Mucosa of descending colon (tissue), 3 donors: ENCODE measurements around the gene CHD6. TPM values are rescaled to one million over a fixed set of nuclear protein-coding genes. Genes with fewer than 3 reads are reported as not detected.

Source experiments
- ATAC-seq: fragments of 200-7000 bp; cut with Tn5 transposase; one replicate; pipeline ENCODE4 v1.9.1; 2020; ENCODE audit warnings: mild to moderate bottlenecking, moderate library complexity
- DNase-seq, 3 donors: peaks; one replicate each; pipeline ENCODE4 v3.0.0-alpha.2; 2020
- H3K36me3 ChIP-seq: fragments of 200-600 bp; one replicate; pipeline ENCODE4 v1.8.0; 2021; ENCODE audit warnings: low read depth, mild to moderate bottlenecking
- H3K4me1 ChIP-seq: fragments of 200-600 bp; one replicate; pipeline ENCODE4 v1.8.0; 2021; ENCODE audit warnings: low read depth, mild to moderate bottlenecking
- H3K4me3 ChIP-seq: fragments of 200-600 bp; one replicate; pipeline ENCODE4 v1.8.0; 2021; ENCODE audit warnings: mild to moderate bottlenecking
- H3K9me3 ChIP-seq: fragments of 200-600 bp; one replicate; pipeline ENCODE4 v1.8.0; 2021; ENCODE audit warnings: mild to moderate bottlenecking
- intact Hi-C, 2 donors: fragments of 100-400 bp; cut with DNase I in 1 of 2; cut with micrococcal nuclease in 1 of 2; formaldehyde crosslinking; loops; one replicate each; pipeline versions ENCODE4 v1.11.0 to v1.11.1; 2022; cut with DNase I, micrococcal nuclease
- total RNA-seq, 3 donors: library from RNA; stranded (reverse); fragmentation: NEBNext Ultra II Directional in 2 of 3; extraction: Animal tissue kit (Norgen Biotek cat#: 25700) in 2 of 3; gene quantifications; one replicate each; pipeline versions ENCODE4 v1.2.1 to v1.2.4, GENCODE V29; 2021 to 2023
- TF ChIP-seq, protein P1 (sequence below): fragments of 200-600 bp; IDR thresholded peaks from one replicate; pipeline ENCODE4 v1.8.0; 2022; ENCODE audit warnings: antibody characterized with exemption, mild to moderate bottlenecking
- donor health status: DM: no; HTN: no; CAD: no; lungs with moderate emphysema.
- donor health status: DM: no; HTN: no; CAD: no.
- donor health status: DM: no; HTN: yes; CAD: no.

CHD6 gene
- total RNA-seq, 3 donors from 2014 or later: 33.8 to 53.6 (median 43.8) TPM

DNA sequence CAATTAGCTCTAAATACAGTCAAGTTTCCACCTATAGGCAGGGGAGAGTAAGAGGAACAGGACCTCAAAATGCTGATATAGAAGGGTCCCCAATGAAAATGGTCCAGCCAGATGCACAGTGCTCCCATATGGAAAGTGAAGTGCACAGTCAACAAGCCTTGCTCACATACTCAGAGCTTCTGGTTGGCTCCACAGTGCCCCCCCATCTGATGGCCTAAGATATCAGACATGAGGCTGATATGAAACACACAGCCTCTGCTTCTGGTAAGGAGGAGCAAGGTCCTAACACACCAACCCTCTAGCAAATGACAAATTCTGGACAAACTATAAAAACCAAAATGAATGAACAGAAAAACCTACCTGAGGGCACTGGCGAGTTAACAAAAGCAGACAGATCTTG, 140.2 kb downstream of the CHD6 start:
- no peaks in the 10 kb centered on the region for H3K36me3 ChIP-seq
- H3K4me3 ChIP-seq: no peak overlapping the region
- ATAC-seq (no peak), DNase-seq (no peak)
- TF ChIP-seq, protein P1, sequence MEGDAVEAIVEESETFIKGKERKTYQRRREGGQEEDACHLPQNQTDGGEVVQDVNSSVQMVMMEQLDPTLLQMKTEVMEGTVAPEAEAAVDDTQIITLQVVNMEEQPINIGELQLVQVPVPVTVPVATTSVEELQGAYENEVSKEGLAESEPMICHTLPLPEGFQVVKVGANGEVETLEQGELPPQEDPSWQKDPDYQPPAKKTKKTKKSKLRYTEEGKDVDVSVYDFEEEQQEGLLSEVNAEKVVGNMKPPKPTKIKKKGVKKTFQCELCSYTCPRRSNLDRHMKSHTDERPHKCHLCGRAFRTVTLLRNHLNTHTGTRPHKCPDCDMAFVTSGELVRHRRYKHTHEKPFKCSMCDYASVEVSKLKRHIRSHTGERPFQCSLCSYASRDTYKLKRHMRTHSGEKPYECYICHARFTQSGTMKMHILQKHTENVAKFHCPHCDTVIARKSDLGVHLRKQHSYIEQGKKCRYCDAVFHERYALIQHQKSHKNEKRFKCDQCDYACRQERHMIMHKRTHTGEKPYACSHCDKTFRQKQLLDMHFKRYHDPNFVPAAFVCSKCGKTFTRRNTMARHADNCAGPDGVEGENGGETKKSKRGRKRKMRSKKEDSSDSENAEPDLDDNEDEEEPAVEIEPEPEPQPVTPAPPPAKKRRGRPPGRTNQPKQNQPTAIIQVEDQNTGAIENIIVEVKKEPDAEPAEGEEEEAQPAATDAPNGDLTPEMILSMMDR: no peak
- no peaks in the 10 kb centered on the region for H3K9me3 ChIP-seq
- no peaks in the 10 kb centered on the region for H3K4me1 ChIP-seq
- intact Hi-C loops: no loop called here

DNA sequence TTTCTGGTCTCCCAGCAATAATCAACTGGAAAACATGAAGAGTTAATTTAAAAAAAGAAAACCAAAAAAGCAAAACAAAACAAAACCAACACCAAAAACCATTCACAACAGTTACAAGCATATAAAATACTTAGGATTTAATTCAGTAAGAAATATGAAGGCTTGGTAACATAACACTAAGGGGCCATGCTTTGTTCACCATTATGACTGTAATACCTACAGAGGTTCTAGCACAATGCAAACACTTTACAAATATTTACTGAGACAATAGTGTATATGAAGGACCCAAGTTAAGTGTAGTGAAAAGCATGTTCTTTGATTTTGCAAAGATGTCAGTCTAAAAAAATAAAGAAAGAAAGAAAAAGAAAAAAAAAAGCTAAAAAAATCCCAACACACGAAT, 141.7 kb downstream of the CHD6 start:
- no peak for DNase-seq
- H3K4me3 ChIP-seq: no peak overlapping the region
- intact Hi-C loops: no loop called here
- H3K4me1 ChIP-seq: no peaks in the 10 kb centered on the region
- no peaks in the 10 kb centered on the region for H3K36me3 ChIP-seq
- TF ChIP-seq, protein P1: no peak
- H3K9me3 ChIP-seq: no peaks in the 10 kb centered on the region
- peak; percentile 26 for ATAC-seq

DNA sequence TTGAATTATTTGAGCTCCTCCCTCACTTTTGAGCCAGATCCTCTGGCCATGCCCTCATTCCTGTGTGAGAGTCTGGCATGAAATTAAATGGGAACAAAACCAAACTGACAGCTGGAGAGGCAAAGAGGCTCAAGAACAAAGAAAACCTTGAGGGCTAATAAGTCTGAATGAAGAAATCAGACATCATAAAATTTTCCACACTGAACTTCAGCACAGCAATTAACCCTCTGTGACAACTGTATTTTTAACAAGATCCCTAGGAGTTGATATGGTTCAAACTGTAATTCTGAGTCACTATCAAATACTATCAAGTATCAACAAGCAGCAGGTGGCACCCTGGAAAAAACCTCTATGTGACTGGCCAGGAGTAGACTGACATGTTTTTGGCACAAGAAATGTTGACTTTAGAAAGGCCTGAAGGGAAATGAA, 142.2 kb downstream of the CHD6 start:
- Histone ChIP-seq H3K4me1 (no peaks in the 10 kb centered on the region), H3K36me3 (no peaks in the 10 kb centered on the region), H3K4me3 (no peak overlapping the region), H3K9me3 (no peaks in the 10 kb centered on the region)
- DNase-seq (peak in 1 of 3 donors; percentile 48), ATAC-seq (peak; percentile 94)
- intact Hi-C loops: no loop called here
- TF ChIP-seq, protein P1: no peak

DNA sequence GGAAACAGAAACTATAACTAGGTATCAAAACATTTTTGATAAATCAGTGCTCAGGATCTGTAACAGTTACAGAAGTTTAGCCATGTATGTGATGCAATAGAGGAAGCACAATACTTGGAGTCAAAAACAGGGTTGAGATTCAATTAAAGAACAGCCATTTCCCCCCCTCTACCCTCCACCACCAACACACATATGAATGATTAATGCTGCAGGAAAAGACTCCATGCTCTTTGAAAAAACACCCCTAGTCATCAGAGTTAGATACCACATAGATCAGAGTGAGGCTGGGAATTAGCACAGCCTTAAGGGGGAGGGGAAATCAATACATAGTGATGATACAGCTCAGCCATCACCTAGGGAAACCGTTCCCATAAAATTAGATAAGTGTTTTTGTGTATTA, 142.7 kb downstream of the CHD6 start:
- DNase-seq (no peak), ATAC-seq (peak; percentile 10)
- H3K9me3 ChIP-seq: no peaks in the 10 kb centered on the region
- TF ChIP-seq, protein P1: no peak
- H3K36me3 ChIP-seq: no peaks in the 10 kb centered on the region
- H3K4me3 ChIP-seq: no peak overlapping the region
- no peaks in the 10 kb centered on the region for H3K4me1 ChIP-seq
- intact Hi-C loops: no loop called here

DNA sequence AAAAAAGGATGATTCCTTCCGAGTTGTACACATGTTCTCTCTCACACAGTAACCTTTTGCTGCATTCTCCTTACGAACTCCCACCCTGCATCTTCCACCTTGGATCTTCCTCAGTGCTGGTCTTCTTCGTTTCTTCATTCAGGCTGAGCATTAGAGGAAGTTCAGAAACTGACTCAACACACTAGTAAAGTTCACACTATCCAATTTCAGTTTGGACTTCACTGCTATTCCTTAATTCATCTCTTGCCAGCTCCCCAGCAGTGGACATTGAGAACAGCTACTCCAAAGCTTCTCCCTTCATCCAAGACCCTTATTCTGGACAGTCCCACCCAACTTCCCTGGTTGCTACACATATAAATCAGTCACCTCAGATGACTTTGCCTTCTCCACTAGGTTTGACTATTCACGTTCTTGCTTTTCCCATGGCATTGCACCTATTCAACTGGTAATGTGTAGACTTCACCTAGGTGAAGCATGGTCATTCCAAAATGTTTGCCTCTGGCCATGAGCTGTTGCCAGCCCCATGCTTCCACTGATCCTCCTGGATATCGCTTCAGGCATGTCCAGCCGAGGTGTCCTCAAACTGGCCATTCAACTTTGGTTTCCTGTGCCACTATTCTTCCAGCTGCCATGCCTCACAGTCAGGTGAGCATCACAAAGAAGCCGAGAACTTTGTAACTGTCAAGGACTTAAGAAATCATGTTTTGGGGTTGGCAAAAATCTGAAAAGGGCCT, 147.6 kb downstream of the CHD6 start:
- intact Hi-C loops: no loop called here
- TF ChIP-seq, protein P1: no peak
- ATAC-seq (no peak), DNase-seq (no peak)
- Histone ChIP-seq H3K9me3 (no peaks in the 10 kb centered on the region), H3K4me1 (no peaks in the 10 kb centered on the region), H3K4me3 (no peak overlapping the region), H3K36me3 (no peaks in the 10 kb centered on the region)

DNA sequence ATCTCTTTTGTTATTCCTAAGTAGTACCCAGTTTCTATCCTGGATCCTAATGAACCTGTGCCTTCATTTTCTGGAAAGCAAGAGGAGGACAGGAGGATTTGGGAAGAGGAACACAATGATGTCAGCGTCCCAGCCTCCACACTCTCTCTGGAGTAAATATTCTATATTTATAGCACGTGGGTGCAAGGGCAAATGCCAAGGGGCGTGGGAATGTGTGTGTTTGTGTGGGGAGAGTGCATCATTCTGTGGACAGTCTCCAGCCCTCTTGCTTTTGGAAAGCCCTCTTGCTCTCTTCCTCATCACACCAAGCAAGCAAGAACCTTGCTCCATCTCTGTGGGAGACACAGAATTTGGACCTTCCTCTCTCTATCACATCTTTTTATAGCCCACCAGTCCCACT, 148.3 kb downstream of the CHD6 start:
- intact Hi-C loops: no loop called here
- no peaks in the 10 kb centered on the region for H3K36me3 ChIP-seq
- DNase-seq (no peak), ATAC-seq (no peak)
- H3K4me3 ChIP-seq: no peak overlapping the region
- H3K4me1 ChIP-seq: no peaks in the 10 kb centered on the region
- no peaks in the 10 kb centered on the region for H3K9me3 ChIP-seq
- TF ChIP-seq, protein P1: no peak
